HUES64 (cell line): ENCODE measurements around the gene GNL2.
"Not testable (repeated sequence)": the region's sequence is repeated elsewhere in the genome, so short reads cannot be mapped to it uniquely, and the experiment has no call there.

Experiments
- H3K27ac ChIP-seq: 2 replicates; pipeline ENCODE4 v1.7.0; 2013; ENCODE audit warnings: low read depth, low read length, inconsistent platforms
- H3K27me3 ChIP-seq: 2 replicates; pipeline ENCODE4 v1.6.1; 2013; ENCODE audit warnings: mild to moderate bottlenecking, low read length; ENCODE audit not compliant: insufficient read depth
- H3K36me3 ChIP-seq: 2 replicates; pipeline ENCODE4 v1.6.1; 2013; ENCODE audit warnings: mild to moderate bottlenecking, low read length; ENCODE audit not compliant: insufficient read depth
- H3K4me1 ChIP-seq: 2 replicates; pipeline ENCODE4 v1.6.1; 2013; ENCODE audit warnings: mild to moderate bottlenecking, low read length, moderate library complexity; ENCODE audit not compliant: insufficient read depth
- H3K4me3 ChIP-seq: 2 replicates; pipeline ENCODE4 v1.5.1; 2013; ENCODE audit warnings: mild to moderate bottlenecking, low read length, moderate library complexity
- H3K9ac ChIP-seq: 2 replicates; pipeline ENCODE4 v1.6.1; 2013; ENCODE audit warnings: mild to moderate bottlenecking, low read depth, low read length
- H3K9me3 ChIP-seq: 2 replicates; pipeline ENCODE4 v1.6.1; 2013; ENCODE audit warnings: low read depth, low read length; ENCODE audit not compliant: insufficient read depth
- WGBS: fragments of 150-250, 120-280 bp; methylation state at CpG from one replicate; pipeline ENCODE4 v1.1.7; 2013; ENCODE audit warnings: missing lambda C conversion rate; 5-methylcytosine and 5-hydroxymethylcytosine counted together

GNL2 gene

GRCh38 chr1:37575692-37576091 is 20.0 kb downstream of the GNL2 start:
- Histone ChIP-seq H3K27me3 (no peaks in the 10 kb centered on the region), H3K9me3 (no peaks in the 10 kb centered on the region), H3K4me3 (no peak overlapping the region), H3K27ac (no peak overlapping the region), H3K36me3 (peaks cover 94% of the 10 kb centered on the region), H3K9ac (no peak overlapping the region), H3K4me1 (no peaks in the 10 kb centered on the region)
- 93% methylated on average over 5 of the region's 5 CpGs for WGBS

- WGBS, result 98% methylated on average over 7 of the region's 7 CpGs
- H3K27me3 ChIP-seq, result no peaks in the 10 kb centered on the region
- H3K9me3 ChIP-seq, result no peaks in the 10 kb centered on the region
- no peak overlapping the region for H3K27ac ChIP-seq
- H3K36me3 ChIP-seq, result peaks cover 92% of the 10 kb centered on the region
- H3K4me3 ChIP-seq, result no peak overlapping the region
- H3K9ac ChIP-seq, result no peak overlapping the region
- no peaks in the 10 kb centered on the region for H3K4me1 ChIP-seq
Measured at GRCh38 chr1:37574834-37575480, 20.8 kb downstream of the GNL2 start.

- Histone ChIP-seq H3K36me3 (peaks cover 98% of the 10 kb centered on the region), H3K4me3 (no peak overlapping the region), H3K4me1 (no peaks in the 10 kb centered on the region), H3K27ac (no peak overlapping the region), H3K9me3 (no peaks in the 10 kb centered on the region), H3K9ac (no peak overlapping the region), H3K27me3 (no peaks in the 10 kb centered on the region)
- 97% methylated on average over 3 of the region's 3 CpGs for WGBS
Measured at GRCh38 chr1:37570528-37571334, 25.0 kb downstream of the GNL2 start.

- H3K9ac ChIP-seq, result no peak overlapping the region
- H3K4me1 ChIP-seq, result no peaks in the 10 kb centered on the region
- WGBS, result 94% methylated on average over 3 of the region's 3 CpGs
- no peaks in the 10 kb centered on the region for H3K9me3 ChIP-seq
- no peak overlapping the region for H3K27ac ChIP-seq
- no peaks in the 10 kb centered on the region for H3K27me3 ChIP-seq
- peaks cover 76% of the 10 kb centered on the region for H3K36me3 ChIP-seq
- H3K4me3 ChIP-seq, result no peak overlapping the region
Measured at GRCh38 chr1:37567023-37567422, 28.7 kb downstream of the GNL2 start.

GRCh38 chr1:37564892-37565291 is 30.8 kb downstream of the GNL2 start:
- Histone ChIP-seq H3K4me1 (no peaks in the 10 kb centered on the region), H3K36me3 (peaks cover 57% of the 10 kb centered on the region), H3K4me3 (no peak overlapping the region), H3K27me3 (no peaks in the 10 kb centered on the region), H3K9ac (no peak overlapping the region), H3K9me3 (no peaks in the 10 kb centered on the region), H3K27ac (no peak overlapping the region)

GRCh38 chr1:37562984-37563383 is 32.8 kb downstream of the GNL2 start:
- no peaks in the 10 kb centered on the region for H3K27me3 ChIP-seq
- H3K36me3 ChIP-seq, result peaks cover 38% of the 10 kb centered on the region
- no peak overlapping the region for H3K27ac ChIP-seq
- WGBS, result 97% methylated on average over 1 of the region's 1 CpG
- H3K9me3 ChIP-seq, result no peaks in the 10 kb centered on the region
- H3K9ac ChIP-seq, result no peak overlapping the region
- H3K4me3 ChIP-seq, result no peak overlapping the region
- no peaks in the 10 kb centered on the region for H3K4me1 ChIP-seq

- Histone ChIP-seq H3K36me3 (peaks cover 22% of the 10 kb centered on the region), H3K27me3 (no peaks in the 10 kb centered on the region), H3K4me1 (no peaks in the 10 kb centered on the region), H3K27ac (no peak overlapping the region), H3K9ac (no peak overlapping the region), H3K9me3 (no peaks in the 10 kb centered on the region), H3K4me3 (no peak overlapping the region)
- 91% methylated on average over 21 of the region's 21 CpGs for WGBS
Measured at GRCh38 chr1:37561133-37562132, 34.3 kb downstream of the GNL2 start.

GRCh38 chr1:37560401-37561132 is 35.2 kb downstream of the GNL2 start:
- Histone ChIP-seq H3K9me3 (no peaks in the 10 kb centered on the region), H3K27me3 (no peaks in the 10 kb centered on the region), H3K4me3 (no peak overlapping the region), H3K36me3 (peaks cover 13% of the 10 kb centered on the region), H3K4me1 (no peaks in the 10 kb centered on the region), H3K9ac (no peak overlapping the region), H3K27ac (no peak overlapping the region)
- WGBS, result 87% methylated on average over 9 of the region's 10 CpGs

- H3K27ac ChIP-seq, H3K27me3 ChIP-seq, H3K9ac ChIP-seq, H3K9me3 ChIP-seq, H3K4me1 ChIP-seq, H3K36me3 ChIP-seq, H3K4me3 ChIP-seq: not testable (repeated sequence)
- WGBS, result 87% methylated on average over 12 of the region's 12 CpGs
Measured at GRCh38 chr1:37559957-37560379, 35.8 kb downstream of the GNL2 start.

GRCh38 chr1:37559080-37559479 is 36.7 kb downstream of the GNL2 start:
- Histone ChIP-seq H3K27ac (no peak overlapping the region), H3K4me3 (no peak overlapping the region), H3K36me3 (0 out of 2 replicates have a peak, but pooled peaks cover 1% of the 10 kb centered on the region), H3K9ac (no peak overlapping the region), H3K4me1 (no peaks in the 10 kb centered on the region), H3K9me3 (peaks cover 6% of the 10 kb centered on the region; the same call in 1 of the 2 replicates), H3K27me3 (no peaks in the 10 kb centered on the region)
- 93% methylated on average over 6 of the region's 7 CpGs for whole genome bisulfite sequencing
